ENCODE results near the gene WDR59. TPM values are rescaled to one million over a fixed set of nuclear protein-coding genes. Genes with fewer than 3 reads are reported as not detected.

Gene WDR59
- total and polyA plus RNA-seq, 2 donors (not counting 3 experiments of a cell fraction or from before 2014, with no cell fraction given): 51.1 to 60.0 TPM

- dilution Hi-C loops (cut with MboI; ENCODE audit: extremely low pct_ligation_motif_present, low sequenced_read_pairs): no loop called here
- TF ChIP-seq EZH2 (IDR thresholded peaks at IDR 0.05; ENCODE audit: borderline replicate concordance, low read depth, low read length, severe bottlenecking): no peak
- TF ChIP-seq GATA2 (IDR thresholded peaks at IDR 0.05; ENCODE audit: insufficient read depth, insufficient read length, low read depth, low read length): no peak
- no peak for TF ChIP-seq MYC (IDR thresholded peaks at IDR 0.05; ENCODE audit: low read depth, low read length)
- TF ChIP-seq FOS (IDR thresholded peaks at IDR 0.05; ENCODE audit: borderline replicate concordance, insufficient read depth, low read length): no peak
- TF ChIP-seq JUN (IDR thresholded peaks at IDR 0.05; ENCODE audit: borderline replicate concordance, insufficient read depth, insufficient read length, low read depth): no peak
- no peak for TF ChIP-seq CTCF (IDR thresholded peaks at IDR 0.05; ENCODE audit: extremely low read depth in 1 of 2, insufficient read depth in 1 of 2, low read depth in 1 of 2, low read length in 2 of 2)
- no peak for TF ChIP-seq POLR2AphosphoS5 (IDR thresholded peaks at IDR 0.05; ENCODE audit: insufficient read depth, low read depth, low read length)
- TF ChIP-seq POLR2A (IDR thresholded peaks at IDR 0.05; ENCODE audit: low read depth, low read length): no peak
- no peak for TF ChIP-seq MAX (IDR thresholded peaks at IDR 0.05; ENCODE audit: insufficient read depth, insufficient read length)
Measured at GRCh38 chr16:74921051-74921450, 63.9 kb downstream of the WDR59 start.

More at GRCh38 chr16:74921051-74921450, 63.9 kb downstream of the WDR59 start:
- Histone ChIP-seq H2AFZ (ENCODE audit: low read depth, low read length) (no peak overlapping the region), H4K20me1 (replicated peaks; ENCODE audit: control insufficient read depth, extremely low read depth, insufficient read depth, low read length) (no peaks in the 10 kb centered on the region), H3K27me3 (ENCODE audit: control insufficient read depth in 2 of 2, insufficient read depth in 2 of 2, low read length in 2 of 2) (no peaks in the 10 kb centered on the region), H3K9me3 (replicated peaks; ENCODE audit: control insufficient read depth, insufficient read depth, low read length) (no peaks in the 10 kb centered on the region), H3K4me1 (ENCODE audit: control insufficient read depth, extremely low read depth, insufficient read depth, low read length) (no peaks in the 10 kb centered on the region), H3K27ac (ENCODE audit: insufficient read depth, low read depth, low read length) (no peak overlapping the region), H3K4me3 (replicated peaks in 1 of 3; ENCODE audit: insufficient read depth in 1 of 3, low read depth in 1 of 3, low read length in 3 of 3) (no peak overlapping the region), H3K9ac (replicated peaks; ENCODE audit: extremely low read depth, insufficient read depth, low read length) (no peak overlapping the region), H3K79me2 (ENCODE audit: control insufficient read depth, insufficient read depth, low read length) (no peaks in the 10 kb centered on the region), H3K4me2 (ENCODE audit: insufficient read depth, low read length) (no peak overlapping the region), H3K9me1 (replicated peaks; ENCODE audit: control insufficient read depth, extremely low read depth, insufficient read depth, low read length) (no peaks in the 10 kb centered on the region), H3K36me3 (ENCODE audit: control insufficient read depth in 2 of 2, extremely low read depth in 1 of 2, insufficient read depth in 2 of 2, low read length in 2 of 2) (peaks cover 2 to 5% of the 10 kb centered on the region in 2 experiments)
- DNase-seq (ENCODE audit: low read depth, low spot score) (no peak), FAIRE-seq (no peak)
- POLR2A ChIA-PET: no interaction called here
- CTCF ChIA-PET: no interaction called here
- intact Hi-C loops (cut with micrococcal nuclease): no loop called here
- BruUV-seq (replicated peaks): no TSS peak
